BLaER1 treated with 17β-estradiol and CSF1 and Interleukin-3, amounts not matched to agents 10 nM and 100 nM (cell line): Measurements from ENCODE around the gene GRAMD2A.

ENCODE experiments used
- H3K27ac ChIP-seq, 11 experiments: shearing (Covaris generic); formaldehyde crosslinking; 2 replicates each; pipeline ENCODE4 v1.8.1; 2022
- H3K27me3 ChIP-seq, 11 experiments: shearing (Covaris generic); formaldehyde crosslinking; 2 replicates each; pipeline ENCODE4 v1.8.1; 2022
- H3K36me3 ChIP-seq, 11 experiments: shearing (Covaris generic); formaldehyde crosslinking; 2 replicates each; pipeline ENCODE4 v1.8.1; 2022
- H3K4me1 ChIP-seq, 10 experiments: shearing (Covaris generic); formaldehyde crosslinking; 2 replicates each; pipeline ENCODE4 v1.8.1; 2022
- H3K4me2 ChIP-seq, 11 experiments: shearing (Covaris generic); formaldehyde crosslinking; 2 replicates each; pipeline ENCODE4 v1.8.1; 2022
- H3K4me3 ChIP-seq, 10 experiments: shearing (Covaris generic); formaldehyde crosslinking; 2 replicates each; pipeline ENCODE4 v1.8.1; 2022
- H3K9ac ChIP-seq, 11 experiments: shearing (Covaris generic); formaldehyde crosslinking; 2 replicates each; pipeline ENCODE4 v1.8.1; 2022
- H3K9me3 ChIP-seq, 11 experiments: shearing (Covaris generic); formaldehyde crosslinking; replicated peaks in 1 of 11; 2 replicates each; pipeline ENCODE4 v1.8.1; 2022
- H4K20me1 ChIP-seq, 11 experiments: shearing (Covaris generic); formaldehyde crosslinking; 2 replicates each; pipeline ENCODE4 v1.8.1; 2022
- Cebpa-rat ChIP-seq, 11 experiments: shearing (Covaris generic); IDR thresholded peaks; 2 replicates each; pipeline ENCODE4 v1.8.1; 2022

The GRAMD2A gene

DNA sequence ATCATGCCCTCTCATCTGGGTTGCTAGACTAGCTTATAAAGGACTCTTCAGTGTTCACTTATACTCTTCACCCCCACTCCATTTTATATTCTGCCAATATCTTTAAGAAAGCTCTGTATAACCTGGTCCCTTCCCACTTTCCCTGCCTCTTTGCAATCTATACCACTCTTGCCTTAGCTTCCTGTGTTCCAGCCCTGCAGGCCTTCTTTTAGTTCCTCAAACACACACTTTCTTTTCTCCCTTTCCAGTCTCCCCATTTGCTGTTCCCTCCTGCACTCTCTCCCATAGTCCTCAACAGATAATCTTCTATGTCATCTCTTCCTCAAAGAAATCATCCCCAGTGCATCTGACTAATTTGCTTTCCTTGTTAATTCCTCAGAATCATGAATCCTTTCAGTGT is 50.7 kb downstream of the GRAMD2A start:
- H3K4me2 ChIP-seq: peak overlapping the region in 1 of 11 experiments; percentile 28; a peak in 1 of 22 replicates
- H3K9ac ChIP-seq: no peak overlapping the region
- no peaks in the 10 kb centered on the region for H3K27me3 ChIP-seq
- no peak overlapping the region for H3K4me3 ChIP-seq
- H3K27ac ChIP-seq: no peak overlapping the region
- no peaks in the 10 kb centered on the region for H3K9me3 ChIP-seq
- H4K20me1 ChIP-seq: no peaks in the 10 kb centered on the region
- H3K36me3 ChIP-seq: no peaks in the 10 kb centered on the region
- peaks cover 0 to 14% (median 0%) of the 10 kb centered on the region in 10 experiments; a peak in 3 of 20 replicates for H3K4me1 ChIP-seq
- no peak for TF ChIP-seq Cebpa-rat (IDR thresholded peaks at IDR 0.05)

DNA sequence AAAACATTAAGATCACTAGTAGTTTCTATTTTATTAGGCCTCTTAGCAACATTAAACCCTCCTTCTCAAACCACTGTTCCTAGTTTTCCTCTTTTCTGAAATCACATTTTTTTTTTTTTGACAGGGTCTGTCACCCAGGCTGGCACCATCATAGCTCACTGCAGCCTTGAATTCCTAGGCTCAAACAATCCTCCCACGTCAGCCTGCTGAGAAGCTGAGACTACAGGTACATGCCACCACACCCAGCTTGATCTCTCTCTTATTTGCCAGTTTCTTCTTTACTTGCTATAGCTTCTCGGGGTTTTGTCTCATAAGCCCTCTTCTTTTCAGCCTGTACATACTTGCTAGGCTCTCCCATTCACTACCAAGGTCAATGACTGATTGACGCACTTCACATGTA is 51.4 kb downstream of the GRAMD2A start:
- Histone ChIP-seq H3K36me3 (no peaks in the 10 kb centered on the region), H3K27ac (no peak overlapping the region), H3K27me3 (no peaks in the 10 kb centered on the region), H3K4me3 (no peak overlapping the region), H3K9me3 (no peaks in the 10 kb centered on the region), H4K20me1 (no peaks in the 10 kb centered on the region), H3K4me2 (no peak overlapping the region), H3K9ac (no peak overlapping the region), H3K4me1 (peaks cover 5 to 19% (median 6%) of the 10 kb centered on the region in 10 experiments)
- no peak for TF ChIP-seq Cebpa-rat (IDR thresholded peaks at IDR 0.05)

DNA sequence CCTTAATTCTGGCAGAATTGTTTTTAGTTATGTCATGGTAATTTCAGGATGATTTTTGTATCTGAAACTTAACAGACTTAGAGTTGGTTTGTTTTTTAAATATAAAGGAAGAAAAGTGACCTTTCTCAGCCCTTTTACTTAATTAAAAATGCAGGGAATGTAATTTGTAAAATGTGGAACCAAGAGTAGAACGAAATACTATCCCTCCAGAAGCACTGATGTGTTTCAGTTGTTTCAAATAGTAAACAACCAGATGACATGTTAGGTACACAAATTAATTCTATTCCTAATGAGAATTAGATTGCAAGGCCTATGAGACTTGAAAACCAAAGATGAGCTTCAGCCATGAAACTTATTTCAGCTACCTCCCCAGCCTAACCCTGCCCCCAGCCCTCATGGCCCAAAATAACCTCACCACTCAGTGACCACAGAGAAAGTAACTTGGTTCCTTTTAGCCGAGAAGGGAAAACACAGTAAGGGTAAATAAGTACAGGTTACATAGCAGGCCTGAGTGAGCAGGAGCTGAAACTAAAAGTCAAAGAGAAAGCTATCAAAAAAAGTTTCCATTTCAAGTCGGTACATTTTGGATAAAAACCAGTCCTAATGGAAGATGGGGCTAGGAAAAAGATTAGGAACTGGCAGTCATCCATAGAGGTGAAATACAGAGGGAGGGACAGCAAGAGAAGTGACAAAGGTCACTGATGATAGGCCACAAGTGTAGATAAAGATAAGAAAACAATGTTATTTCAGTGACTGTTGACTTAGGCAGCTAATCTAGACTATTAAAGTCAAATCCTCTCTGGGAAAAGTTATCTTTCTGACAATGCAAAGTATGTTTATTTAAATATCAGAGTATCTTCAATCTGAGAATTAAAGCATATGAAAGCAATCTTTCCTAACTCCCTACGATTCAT is 56.2 kb downstream of the GRAMD2A start:
- Histone ChIP-seq H3K36me3 (peaks cover 0 to 6% (median 0%) of the 10 kb centered on the region in 11 experiments; a peak in 1 of 22 replicates), H3K27ac (no peak overlapping the region), H3K9ac (0 out of 22 replicates have a peak overlapping the region, but pooled peaks of 1 of the 11 experiments have one; percentile 10)

DNA sequence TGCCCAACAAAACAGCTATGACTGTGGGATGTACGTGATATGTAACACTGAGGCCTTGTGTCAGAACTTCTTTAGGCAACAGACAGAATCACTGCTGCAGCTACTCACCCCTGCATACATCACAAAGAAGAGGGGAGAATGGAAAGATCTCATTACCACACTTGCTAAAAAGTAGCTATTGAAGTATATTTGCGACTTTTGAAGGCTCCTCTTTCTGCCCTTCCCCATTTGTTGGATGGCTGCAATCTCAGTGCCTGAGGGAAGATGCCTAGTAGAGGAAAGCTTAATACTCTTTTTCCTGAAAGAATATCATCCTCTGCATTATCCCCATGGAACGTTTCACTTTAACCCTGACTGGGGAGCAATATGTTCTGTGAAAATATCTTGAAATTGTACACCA is 57.5 kb downstream of the GRAMD2A start:
- H3K27ac ChIP-seq: no peak overlapping the region
- H3K36me3 ChIP-seq: peaks cover 0 to 6% (median 0%) of the 10 kb centered on the region in 11 experiments; a peak in 1 of 22 replicates
- H3K4me1 ChIP-seq: peaks cover 11 to 14% (median 12%) of the 10 kb centered on the region in 10 experiments
- no peak overlapping the region for H3K4me2 ChIP-seq
- no peaks in the 10 kb centered on the region for H4K20me1 ChIP-seq
- TF ChIP-seq Cebpa-rat (IDR thresholded peaks at IDR 0.05): no peak
- no peaks in the 10 kb centered on the region for H3K9me3 ChIP-seq
- H3K9ac ChIP-seq: no peak overlapping the region
- H3K4me3 ChIP-seq: no peak overlapping the region
- no peaks in the 10 kb centered on the region for H3K27me3 ChIP-seq

More for the DNA sequence above, 56.2 kb downstream of the GRAMD2A start:
- Histone ChIP-seq H3K4me1 (peaks cover 11 to 14% (median 12%) of the 10 kb centered on the region in 10 experiments), H3K27me3 (no peaks in the 10 kb centered on the region), H4K20me1 (no peaks in the 10 kb centered on the region), H3K4me3 (no peak overlapping the region), H3K4me2 (peak overlapping the region; percentile 35 to 71 (median 54); a peak in 21 of 22 replicates), H3K9me3 (no peaks in the 10 kb centered on the region)
- no peak for TF ChIP-seq Cebpa-rat (IDR thresholded peaks at IDR 0.05)

- H3K4me3 ChIP-seq: no peak overlapping the region
- no peak overlapping the region for H3K27ac ChIP-seq
- H3K4me2 ChIP-seq: no peak overlapping the region
- TF ChIP-seq Cebpa-rat (IDR thresholded peaks at IDR 0.05): no peak
- H3K27me3 ChIP-seq: no peaks in the 10 kb centered on the region
- no peaks in the 10 kb centered on the region for H4K20me1 ChIP-seq
- peaks cover 0 to 6% (median 0%) of the 10 kb centered on the region in 11 experiments; a peak in 1 of 22 replicates for H3K36me3 ChIP-seq
- no peak overlapping the region for H3K9ac ChIP-seq
- H3K9me3 ChIP-seq: no peaks in the 10 kb centered on the region
- H3K4me1 ChIP-seq: peaks cover 11 to 14% (median 12%) of the 10 kb centered on the region in 10 experiments
Observed at GRCh38 chr15:72139667-72140066, 57.9 kb downstream of the GRAMD2A start.

GRCh38 chr15:72136170-72137051 is 61.2 kb downstream of the GRAMD2A start:
- Histone ChIP-seq H3K27me3 (no peaks in the 10 kb centered on the region), H3K9ac (no peak overlapping the region), H3K27ac (no peak overlapping the region), H4K20me1 (no peaks in the 10 kb centered on the region), H3K36me3 (peaks cover 0 to 6% (median 0%) of the 10 kb centered on the region in 11 experiments; a peak in 1 of 22 replicates), H3K9me3 (no peaks in the 10 kb centered on the region), H3K4me2 (no peak overlapping the region), H3K4me1 (peaks cover 7 to 10% (median 8%) of the 10 kb centered on the region in 10 experiments), H3K4me3 (no peak overlapping the region)
- no peak for TF ChIP-seq Cebpa-rat (IDR thresholded peaks at IDR 0.05)

DNA sequence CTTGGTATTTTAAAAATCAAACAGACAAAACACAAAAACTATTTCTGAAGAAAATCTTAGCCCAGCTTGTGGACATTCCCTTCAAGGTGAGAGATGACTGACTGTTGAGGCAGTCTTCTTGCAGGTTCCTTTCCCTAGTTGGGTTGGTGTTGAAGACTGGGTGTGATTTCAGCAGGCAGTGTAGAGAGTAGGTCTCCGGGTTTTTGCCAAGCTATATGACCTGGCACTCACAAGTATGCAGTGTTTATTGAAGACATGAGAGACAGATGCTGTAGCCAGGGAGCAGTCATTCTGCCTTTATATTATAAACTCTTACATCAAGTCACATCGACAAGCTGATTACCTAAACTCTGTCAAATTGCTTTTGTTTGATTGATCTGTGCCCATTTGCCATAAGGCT is 61.9 kb downstream of the GRAMD2A start:
- H3K9ac ChIP-seq: no peak overlapping the region
- peaks cover 0 to 6% (median 0%) of the 10 kb centered on the region in 11 experiments; a peak in 1 of 22 replicates for H3K36me3 ChIP-seq
- no peaks in the 10 kb centered on the region for H3K9me3 ChIP-seq
- peaks cover 0 to 3% (median 1%) of the 10 kb centered on the region in 10 experiments; a peak in 13 of 20 replicates for H3K4me1 ChIP-seq
- no peak overlapping the region for H3K4me3 ChIP-seq
- no peaks in the 10 kb centered on the region for H4K20me1 ChIP-seq
- no peak overlapping the region for H3K27ac ChIP-seq
- no peak overlapping the region for H3K4me2 ChIP-seq
- H3K27me3 ChIP-seq: no peaks in the 10 kb centered on the region
- no peak for TF ChIP-seq Cebpa-rat (IDR thresholded peaks at IDR 0.05)

- Histone ChIP-seq H3K4me3 (no peak overlapping the region), H3K9me3 (no peaks in the 10 kb centered on the region), H3K27ac (no peak overlapping the region), H3K4me1 (no peaks in the 10 kb centered on the region; a peak in 1 of 20 replicates), H3K9ac (no peak overlapping the region), H3K4me2 (no peak overlapping the region), H4K20me1 (no peaks in the 10 kb centered on the region), H3K36me3 (no peaks in the 10 kb centered on the region), H3K27me3 (no peaks in the 10 kb centered on the region)
- no peak for TF ChIP-seq Cebpa-rat (IDR thresholded peaks at IDR 0.05)
Observed at GRCh38 chr15:72133211-72133610, 64.4 kb downstream of the GRAMD2A start.

DNA sequence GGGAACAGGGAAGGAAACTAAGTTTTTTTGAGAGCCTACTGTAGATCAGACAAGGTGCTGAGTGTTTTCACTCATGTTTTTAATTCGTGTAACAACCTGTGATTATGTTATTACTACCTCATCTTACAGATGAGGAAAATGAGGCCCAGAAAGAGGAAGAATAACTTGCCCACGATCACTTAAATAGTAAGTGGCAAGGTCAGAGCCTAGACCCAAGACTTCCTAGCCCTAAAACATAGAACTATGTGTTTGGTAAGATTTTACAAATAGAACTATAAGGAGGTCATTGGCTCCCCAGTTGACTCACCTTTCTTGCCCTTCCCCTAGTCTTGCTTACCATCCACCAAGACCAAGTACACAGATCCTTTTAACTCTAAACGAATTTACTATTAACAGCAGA is 65.7 kb downstream of the GRAMD2A start:
- Histone ChIP-seq H3K4me1 (no peaks in the 10 kb centered on the region; a peak in 1 of 20 replicates), H3K27ac (no peak overlapping the region), H3K4me3 (no peak overlapping the region), H3K36me3 (no peaks in the 10 kb centered on the region), H3K4me2 (no peak overlapping the region), H3K9me3 (no peaks in the 10 kb centered on the region), H3K9ac (no peak overlapping the region), H4K20me1 (no peaks in the 10 kb centered on the region), H3K27me3 (no peaks in the 10 kb centered on the region)
- TF ChIP-seq Cebpa-rat (IDR thresholded peaks at IDR 0.05): no peak
